Fibroblast of the aortic adventitia (primary cell): ENCODE results near the gene VIM. TPM values are rescaled to one million over a fixed set of nuclear protein-coding genes. Genes with fewer than 3 reads are reported as not detected.
A peak's percentile ranks its signal among the peaks of the same experiment; 100 is the strongest.

ENCODE experiments used
- DNase-seq: peaks from one replicate; pipeline ENCODE4 v3.0.0-alpha.2; 2010; ENCODE audit warnings: low read depth
- H3K4me3 ChIP-seq: 2 replicates; pipeline ENCODE4 v1.5.1; 2011; ENCODE audit warnings: low read depth, mild to moderate bottlenecking, control low read depth, low read length, moderate library complexity
- total RNA-seq: library from RNA; depleted of rRNA; stranded (reverse); fragments of >200 nt; gene quantifications from 2 replicates; pipeline ENCODE4 v1.2.3, GENCODE V29; 2012; ENCODE audit warnings: low replicate concordance
- TF ChIP-seq, protein P1 (sequence below): IDR thresholded peaks from 2 replicates; pipeline ENCODE4 v1.5.1; 2011; ENCODE audit warnings: mild to moderate bottlenecking, low read length, control low read depth, inconsistent platforms; ENCODE audit not compliant: insufficient read depth

The VIM gene
- total RNA-seq, 1 donor, result 12,680 TPM

GRCh38 chr10:17188644-17189172 is 39.3 kb upstream of the VIM start:
- no peak overlapping the region for H3K4me3 ChIP-seq
- TF ChIP-seq, protein P1, sequence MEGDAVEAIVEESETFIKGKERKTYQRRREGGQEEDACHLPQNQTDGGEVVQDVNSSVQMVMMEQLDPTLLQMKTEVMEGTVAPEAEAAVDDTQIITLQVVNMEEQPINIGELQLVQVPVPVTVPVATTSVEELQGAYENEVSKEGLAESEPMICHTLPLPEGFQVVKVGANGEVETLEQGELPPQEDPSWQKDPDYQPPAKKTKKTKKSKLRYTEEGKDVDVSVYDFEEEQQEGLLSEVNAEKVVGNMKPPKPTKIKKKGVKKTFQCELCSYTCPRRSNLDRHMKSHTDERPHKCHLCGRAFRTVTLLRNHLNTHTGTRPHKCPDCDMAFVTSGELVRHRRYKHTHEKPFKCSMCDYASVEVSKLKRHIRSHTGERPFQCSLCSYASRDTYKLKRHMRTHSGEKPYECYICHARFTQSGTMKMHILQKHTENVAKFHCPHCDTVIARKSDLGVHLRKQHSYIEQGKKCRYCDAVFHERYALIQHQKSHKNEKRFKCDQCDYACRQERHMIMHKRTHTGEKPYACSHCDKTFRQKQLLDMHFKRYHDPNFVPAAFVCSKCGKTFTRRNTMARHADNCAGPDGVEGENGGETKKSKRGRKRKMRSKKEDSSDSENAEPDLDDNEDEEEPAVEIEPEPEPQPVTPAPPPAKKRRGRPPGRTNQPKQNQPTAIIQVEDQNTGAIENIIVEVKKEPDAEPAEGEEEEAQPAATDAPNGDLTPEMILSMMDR, result no peak
- no peak for DNase-seq

DNA sequence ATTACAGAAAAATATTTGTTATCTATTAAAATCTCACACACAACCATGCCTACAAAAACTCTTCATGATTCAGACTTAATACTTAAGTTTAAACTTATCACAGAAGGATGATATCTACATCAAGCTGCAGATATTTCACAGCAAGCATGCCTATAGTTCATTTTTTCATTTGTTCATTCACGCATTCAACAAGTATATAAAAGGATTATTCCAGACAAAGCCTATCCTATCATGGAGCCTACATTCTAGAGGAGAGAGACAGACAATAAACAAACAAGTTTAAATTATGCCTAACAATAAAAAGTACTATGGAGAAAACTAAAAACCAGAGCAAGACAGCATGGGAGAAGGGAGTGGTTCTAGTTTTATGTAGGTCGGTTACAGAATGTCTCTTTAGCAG is 37.4 kb upstream of the VIM start:
- TF ChIP-seq, protein P1, result no peak
- no peak for DNase-seq
- H3K4me3 ChIP-seq, result no peak overlapping the region

GRCh38 chr10:17195083-17195482 is 33.0 kb upstream of the VIM start:
- DNase-seq, result no peak
- no peak overlapping the region for H3K4me3 ChIP-seq
- TF ChIP-seq, protein P1, result no peak

- TF ChIP-seq, protein P1, result no peak
- DNase-seq, result peak; percentile 74
These were observed 32.0 kb upstream of the VIM start for GRCh38 chr10:17196045-17196444.

GRCh38 chr10:17196573-17196972 is 31.5 kb upstream of the VIM start:
- H3K4me3 ChIP-seq, result no peak overlapping the region
- TF ChIP-seq, protein P1, result no peak
- no peak for DNase-seq

More at GRCh38 chr10:17196045-17196444, 32.0 kb upstream of the VIM start:
- no peak overlapping the region for H3K4me3 ChIP-seq

- TF ChIP-seq, protein P1, result no peak
- peak; percentile 73 for DNase-seq
- H3K4me3 ChIP-seq, result peak overlapping the region; percentile 74
These were observed 28.7 kb upstream of the VIM start for GRCh38 chr10:17199351-17199804.
